Bone marrow (tissue), 2 donors: ENCODE data around the gene MINK1.
"Not testable (repeated sequence)": the region's sequence is repeated elsewhere in the genome, so short reads cannot be mapped to it uniquely, and the experiment has no call there.

ENCODE experiments used
- DNase-seq, 2 donors: peaks; one replicate each; lab custom pipeline; 2025; lab: John Stamatoyannopoulos, UW

The MINK1 gene

GRCh38 chr17:4811471-4811870 is 21.7 kb upstream of the MINK1 start:
- no peak for DNase-seq

- no peak for DNase-seq
Measured at GRCh38 chr17:4812690-4813089, 20.4 kb upstream of the MINK1 start.

GRCh38 chr17:4815043-4815675 is 18.0 kb upstream of the MINK1 start:
- DNase-seq, result no peak

GRCh38 chr17:4816826-4817225 is 16.3 kb upstream of the MINK1 start:
- DNase-seq, result no peak

- no peak for DNase-seq
Measured at GRCh38 chr17:4818276-4818675, 14.9 kb upstream of the MINK1 start.

GRCh38 chr17:4822835-4823234 is 10.3 kb upstream of the MINK1 start:
- DNase-seq, result no peak

GRCh38 chr17:4823373-4824089 is 9.6 kb upstream of the MINK1 start:
- no peak for DNase-seq

GRCh38 chr17:4827399-4827798 is 5.7 kb upstream of the MINK1 start:
- no peak for DNase-seq

- DNase-seq, result not testable (repeated sequence)
Measured at GRCh38 chr17:4832829-4833177, 337 bp upstream of the MINK1 start.

GRCh38 chr17:4833941-4834680 is 971 bp downstream of the MINK1 start:
- DNase-seq, result no peak

- DNase-seq, result no peak
Measured at GRCh38 chr17:4834681-4835020, 1.5 kb downstream of the MINK1 start.

GRCh38 chr17:4836221-4836620 is 3.1 kb downstream of the MINK1 start:
- no peak for DNase-seq

GRCh38 chr17:4837471-4838308 is 4.5 kb downstream of the MINK1 start:
- DNase-seq, result no peak

GRCh38 chr17:4838309-4838785 is 5.2 kb downstream of the MINK1 start:
- DNase-seq, result no peak

- DNase-seq, result no peak
Measured at GRCh38 chr17:4839221-4839620, 6.1 kb downstream of the MINK1 start.

- DNase-seq, result no peak
Measured at GRCh38 chr17:4839965-4840892, 7.1 kb downstream of the MINK1 start.

GRCh38 chr17:4840893-4841242 is 7.7 kb downstream of the MINK1 start:
- no peak for DNase-seq

GRCh38 chr17:4842376-4842775 is 9.2 kb downstream of the MINK1 start:
- no peak for DNase-seq

GRCh38 chr17:4843321-4844000 is 10.3 kb downstream of the MINK1 start:
- no peak for DNase-seq

GRCh38 chr17:4845118-4845517 is 12.0 kb downstream of the MINK1 start:
- DNase-seq, result peak in 1 of 2 donors; percentile 29
